HCT116 (cell line): ENCODE data around the gene FAHD1. TPM values are rescaled to one million over a fixed set of nuclear protein-coding genes. Genes with fewer than 3 reads are reported as not detected.

ENCODE experiments used
- ATAC-seq: fragments of 200-7000 bp; cut with Tn5 transposase; 2 replicates; pipeline ENCODE4 v1.9.1; 2020; ENCODE audit warnings: mild to moderate bottlenecking, moderate library complexity
- BruUV-seq: library from RNA; stranded (reverse); fragments of 400-500 nt; replicated peaks from 2 replicates; lab custom pipeline; 2021; lab: Mats Ljungman, UMichigan
- CTCF ChIA-PET: fragments of 300-600 bp; sonication (Branson Sonifier 250); formaldehyde crosslinking; loops from one replicate; lab custom pipeline; 2021; ENCODE audit warnings: antibody characterized with exemption; lab: Charles Lee
- POLR2A ChIA-PET: fragments of 300-600, 350-600 bp; sonication (Branson Sonifier 250); formaldehyde crosslinking; loops from one replicate; lab custom pipeline; 2021; ENCODE audit warnings: antibody characterized with exemption; lab: Charles Lee
- RAD21 ChIA-PET, 2 experiments: fragments of 300-600 bp; sonication (Branson Sonifier 250); formaldehyde crosslinking; loops; one replicate each; lab custom pipeline; 2023; ENCODE audit warnings: low total read pairs in 2 of 2; ENCODE audit not compliant: uncharacterized antibody in 2 of 2, unreplicated experiment in 2 of 2, low non-redundant PET in 1 of 2; lab: Charles Lee
- DNase-seq: peaks from one replicate; pipeline ENCODE4 v3.0.0-alpha.2; 2010; ENCODE audit warnings: low read depth, low spot score
- H2AFZ ChIP-seq: fragments of 200-600 bp; shearing (Covaris generic), sonication (generic); 2 replicates; pipeline ENCODE4 v1.6.1; 2017; ENCODE audit warnings: low read depth, mixed run types, mixed read lengths, antibody characterized with exemption, low read length; ENCODE audit not compliant: poor library complexity, severe bottlenecking
- H3K27ac ChIP-seq: 2 replicates; pipeline ENCODE4 v1.5.1; 2012; ENCODE audit warnings: low read depth, low read length
- H3K27me3 ChIP-seq: fragments of 200-600 bp; sonication (generic); 2 replicates; pipeline ENCODE4 v1.6.1; 2016; ENCODE audit warnings: mixed run types, low read length, mixed read lengths; ENCODE audit not compliant: insufficient read depth
- H3K36me3 ChIP-seq, 2 experiments: fragments of 200-500 bp in 1 of 2; fragments of 200-600 bp in 1 of 2; sonication (Bioruptor generic) in 1 of 2; sonication (generic) in 1 of 2; 2 replicates each; pipeline versions ENCODE4 v1.5.1 to v1.6.1; 2014 to 2016; ENCODE audit warnings: low read length in 2 of 2, inconsistent platforms in 1 of 2, mixed read lengths in 1 of 2, mixed run types in 1 of 2; ENCODE audit not compliant: insufficient read depth in 2 of 2, control insufficient read depth in 1 of 2
- H3K4me1 ChIP-seq, 2 experiments: fragments of 200-600 bp in 1 of 2; sonication (generic) in 1 of 2; 2 replicates each; pipeline versions ENCODE4 v1.5.1 to v1.6.1; 2012 to 2017; ENCODE audit warnings: low read length in 2 of 2, inconsistent platforms in 1 of 2, mild to moderate bottlenecking in 1 of 2, mixed read lengths in 1 of 2, mixed run types in 1 of 2, moderate library complexity in 1 of 2; ENCODE audit not compliant: insufficient read depth in 2 of 2, control insufficient read depth in 1 of 2
- H3K4me2 ChIP-seq: fragments of 200-600 bp; sonication (generic); 2 replicates; pipeline ENCODE4 v1.6.1; 2017; ENCODE audit warnings: mixed run types, low read length, mixed read lengths
- H3K4me3 ChIP-seq, 2 experiments: fragments of 200-600 bp in 1 of 2; sonication (generic) in 1 of 2; replicated peaks in 1 of 2; 2 replicates each; pipeline ENCODE4 v1.5.1; 2011 to 2016; ENCODE audit warnings: low read length in 2 of 2, control low read depth in 1 of 2, low read depth in 1 of 2, mild to moderate bottlenecking in 1 of 2, mixed read lengths in 1 of 2, mixed run types in 1 of 2
- H3K79me2 ChIP-seq: fragments of 200-600 bp; sonication (generic); 2 replicates; pipeline ENCODE4 v1.6.1; 2017; ENCODE audit warnings: mild to moderate bottlenecking, mixed run types, low read length, moderate library complexity, mixed read lengths; ENCODE audit not compliant: insufficient read depth
- H3K9ac ChIP-seq: fragments of 200-600 bp; sonication (generic); 2 replicates; pipeline ENCODE4 v1.6.1; 2016; ENCODE audit warnings: low read length, mixed read lengths
- H3K9me2 ChIP-seq: fragments of 200-600 bp; sonication (generic), shearing (Covaris generic); 2 replicates; pipeline ENCODE4 v1.6.1; 2017; ENCODE audit warnings: mixed run types, mild to moderate bottlenecking, moderate library complexity; ENCODE audit not compliant: insufficient read depth
- H3K9me3 ChIP-seq, 2 experiments: fragments of 200-500 bp in 1 of 2; fragments of 200-600 bp in 1 of 2; sonication (Bioruptor generic) in 1 of 2; sonication (generic) in 1 of 2; 2 replicates each; pipeline ENCODE4 v1.6.1; 2014 to 2017; ENCODE audit warnings: low read length in 2 of 2, mixed read lengths in 2 of 2, inconsistent platforms in 1 of 2, low read depth in 1 of 2, mild to moderate bottlenecking in 1 of 2, mixed run types in 1 of 2, moderate library complexity in 1 of 2; ENCODE audit not compliant: control insufficient read depth in 1 of 2, insufficient read depth in 1 of 2
- H4K20me1 ChIP-seq: fragments of 200-600 bp; sonication (generic), shearing (Covaris generic); 2 replicates; pipeline ENCODE4 v1.6.1; 2017; ENCODE audit warnings: mixed run types, mild to moderate bottlenecking, moderate library complexity; ENCODE audit not compliant: insufficient read depth
- ATF3 ChIP-seq: IDR thresholded peaks from 2 replicates; pipeline ENCODE4 v1.6.1; 2012
- CBX3 ChIP-seq: IDR thresholded peaks from 2 replicates; pipeline ENCODE4 v1.6.1; 2012; ENCODE audit warnings: low read depth
- CEBPB ChIP-seq: IDR thresholded peaks from 2 replicates; pipeline ENCODE4 v1.6.1; 2012; ENCODE audit warnings: low read depth
- ELF1 ChIP-seq: IDR thresholded peaks from 2 replicates; pipeline ENCODE4 v1.6.1; 2012; ENCODE audit warnings: low read depth, borderline replicate concordance
- EZH2 ChIP-seq: fragments of 200-600 bp; sonication (generic); IDR thresholded peaks from 2 replicates; pipeline ENCODE4 v1.6.1; 2017; ENCODE audit warnings: antibody characterized with exemption, mixed run types
- EZH2phosphoT487 ChIP-seq: fragments of 200-600 bp; IDR thresholded peaks from 2 replicates; pipeline ENCODE4 v1.6.1; 2018; ENCODE audit warnings: antibody characterized with exemption, borderline replicate concordance
- FOSL1 ChIP-seq: IDR thresholded peaks from 2 replicates; pipeline ENCODE4 v1.6.1; 2012; ENCODE audit warnings: low read depth
- MAX ChIP-seq: IDR thresholded peaks from 2 replicates; pipeline ENCODE4 v1.6.1; 2012
- POLR2A ChIP-seq: IDR thresholded peaks from 2 replicates; pipeline ENCODE4 v1.7.0; 2011; ENCODE audit warnings: borderline replicate concordance; ENCODE audit not compliant: insufficient read depth, insufficient read length; ENCODE audit errors: extremely low read depth
- POLR2AphosphoS5 ChIP-seq: IDR thresholded peaks from 2 replicates; pipeline ENCODE4 v1.6.1; 2011; ENCODE audit warnings: mild to moderate bottlenecking, low read depth, low read length, moderate library complexity
- RAD21 ChIP-seq: IDR thresholded peaks from 2 replicates; pipeline ENCODE4 v1.6.1; 2012; ENCODE audit warnings: low read depth, mild to moderate bottlenecking
- SRF ChIP-seq: IDR thresholded peaks from 2 replicates; pipeline ENCODE4 v1.6.1; 2012; ENCODE audit warnings: low read depth
- TCF7L2 ChIP-seq: IDR thresholded peaks from 2 replicates; pipeline ENCODE4 v1.7.0; 2011; ENCODE audit warnings: borderline replicate concordance, inconsistent platforms; ENCODE audit not compliant: insufficient read depth, insufficient read length; ENCODE audit errors: extremely low read depth
- YY1 ChIP-seq: IDR thresholded peaks from 2 replicates; pipeline ENCODE4 v1.6.1; 2011; ENCODE audit warnings: low read length, low read depth, moderate library complexity, mild to moderate bottlenecking; ENCODE audit not compliant: insufficient replicate concordance; ENCODE audit errors: extremely low read depth
- ZBTB33 ChIP-seq: IDR thresholded peaks from 2 replicates; pipeline ENCODE4 v1.6.1; 2011; ENCODE audit warnings: mild to moderate bottlenecking, low read length, moderate library complexity; ENCODE audit not compliant: insufficient replicate concordance; ENCODE audit errors: extremely low read depth
- ZFX ChIP-seq: fragments of 450-650 bp; IDR thresholded peaks from 2 replicates; pipeline ENCODE4 v1.6.1; 2017
- ZNF274 ChIP-seq: fragments of 200-500 bp; sonication (Bioruptor generic); IDR thresholded peaks from 2 replicates; pipeline ENCODE4 v1.6.1; 2014; ENCODE audit warnings: mild to moderate bottlenecking, low read depth, low read length, inconsistent platforms
- intact Hi-C: fragments of 100-400 bp; cut with micrococcal nuclease; formaldehyde crosslinking; loops from 2 replicates; pipeline ENCODE4 v1.10.0; 2022
- total RNA-seq: library from RNA; stranded (reverse); gene quantifications from one replicate; pipeline ENCODE4 v1.2.1, GENCODE V29; 2021; ENCODE audit not compliant: unreplicated experiment

The FAHD1 gene
- total RNA-seq, 1 experiment from 2014 or later, result 25.8 TPM

GRCh38 chr16:1787322-1788094 is 39.5 kb upstream of the FAHD1 start:
- H3K4me1 ChIP-seq, result peaks cover 0 to 6% of the 10 kb centered on the region in 2 experiments; a peak in 2 of 4 replicates
- H3K27me3 ChIP-seq, result no peaks in the 10 kb centered on the region
- H4K20me1 ChIP-seq, result no peaks in the 10 kb centered on the region
- H3K79me2 ChIP-seq, result peaks cover 47% of the 10 kb centered on the region
- ChIA-PET CTCF (no interaction called here), RAD21 (no interaction called here), POLR2A (no interaction called here)
- ATAC-seq, result no peak
- no peak overlapping the region for H3K27ac ChIP-seq
- H3K9ac ChIP-seq, result no peak overlapping the region
- H3K9me2 ChIP-seq, result no peaks in the 10 kb centered on the region
- TF ChIP-seq ATF3 (no peak), TCF7L2 (no peak), EZH2phosphoT487 (no peak), FOSL1 (no peak), SRF (no peak), ZFX (no peak)
- H3K4me2 ChIP-seq, result no peak overlapping the region
- H3K4me3 ChIP-seq, result no peak overlapping the region
- DNase-seq, result no peak
- no peak overlapping the region for H2AFZ ChIP-seq
- peaks cover 0 to 5% of the 10 kb centered on the region in 2 experiments; a peak in 2 of 4 replicates for H3K36me3 ChIP-seq
- H3K9me3 ChIP-seq, result no peaks in the 10 kb centered on the region
- BruUV-seq, result no TSS peak
- intact Hi-C loops, result no loop called here

GRCh38 chr16:1788095-1788707 is 38.8 kb upstream of the FAHD1 start:
- TF ChIP-seq TCF7L2 (no peak), MAX (no peak), YY1 (no peak), ELF1 (no peak), SRF (no peak), FOSL1 (no peak), ZBTB33 (no peak), CEBPB (no peak), EZH2 (no peak), CBX3 (no peak), ZFX (no peak), POLR2AphosphoS5 (no peak), EZH2phosphoT487 (no peak), POLR2A (no peak), ZNF274 (no peak), RAD21 (no peak)
- ChIA-PET POLR2A (no interaction called here), RAD21 (no interaction called here), CTCF (no interaction called here)
- Histone ChIP-seq H4K20me1 (no peaks in the 10 kb centered on the region), H3K36me3 (peaks cover 0 to 5% of the 10 kb centered on the region in 2 experiments; a peak in 2 of 4 replicates), H3K79me2 (peaks cover 44% of the 10 kb centered on the region), H3K4me3 (no peak overlapping the region), H3K9ac (no peak overlapping the region), H3K27me3 (no peaks in the 10 kb centered on the region), H3K9me2 (no peaks in the 10 kb centered on the region), H3K27ac (no peak overlapping the region), H3K4me1 (peaks cover 0 to 6% of the 10 kb centered on the region in 2 experiments; a peak in 2 of 4 replicates), H3K9me3 (no peaks in the 10 kb centered on the region), H3K4me2 (no peak overlapping the region), H2AFZ (no peak overlapping the region)
- no peak for ATAC-seq
- intact Hi-C loops, result no loop called here
- no peak for DNase-seq
- no TSS peak for BruUV-seq
